K562 treated with DMSO at 1 percent for 4 hours (cell line): ENCODE data around the gene CHST5. TPM values are rescaled to one million over a fixed set of nuclear protein-coding genes. Genes with fewer than 3 reads are reported as not detected.

ENCODE experiments used
- total RNA-seq: library from RNA; unstranded; fragments of 300-600 nt; gene quantifications from 2 replicates; pipeline ENCODE4 v1.2.3, GENCODE V29; 2022; ENCODE audit not compliant: insufficient read depth

CHST5 gene
- total RNA-seq: not detected in 2 replicates

GRCh38 chr16:75535901-75536300 lies at the start of gene CHST5:
Gene CHST5, minus strand, starts transcription at chr16:75536108. Its CDS starts 5,724 bp downstream, at chr16:75530384.

GRCh38 chr16:75566040-75566757 lies 30.3 kb upstream of the CHST5 start, which contains the start of gene GABARAPL2:
Gene GABARAPL2, plus strand, starts transcription at chr16:75566379. Its CDS starts 108 bp downstream, at chr16:75566487.

DNA sequence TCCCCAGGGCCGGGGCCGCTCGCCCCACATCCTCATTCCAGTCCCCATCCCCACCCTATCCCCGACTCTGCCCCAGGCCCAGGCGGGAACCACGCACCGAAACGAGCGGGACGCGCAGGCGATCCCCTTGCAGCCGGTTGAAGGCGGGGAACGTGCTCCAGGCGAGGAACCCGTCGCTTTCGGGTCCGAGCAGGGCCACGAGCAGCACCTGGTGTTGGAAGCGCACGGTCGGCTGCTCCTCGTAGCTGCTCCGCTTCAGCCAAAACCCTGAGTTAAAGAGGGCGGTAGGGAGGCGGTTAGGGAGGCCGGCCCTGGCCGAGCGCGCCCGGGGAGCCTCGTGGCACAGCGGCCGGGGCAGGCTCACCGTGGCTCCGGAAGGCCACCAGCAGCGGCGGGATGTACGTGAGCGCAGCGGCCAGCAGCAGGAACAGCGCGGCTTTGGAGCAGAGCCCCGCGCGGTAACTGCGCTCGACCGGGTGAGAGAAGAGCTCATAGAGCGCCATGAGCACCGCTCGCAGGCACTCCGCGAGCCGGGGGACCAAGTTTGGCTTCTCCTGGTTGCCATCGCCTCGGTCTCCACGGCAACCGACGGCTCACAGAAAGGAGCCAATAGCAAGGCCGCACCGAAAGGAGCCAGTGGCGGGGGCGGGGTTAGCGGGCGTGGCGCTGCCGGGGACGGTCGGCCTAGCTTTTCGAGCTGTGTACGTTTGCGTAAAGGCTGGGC lies 20.0 kb upstream of the CHST5 start, which contains the start of gene TMEM231:
Gene TMEM231 (minus strand): TSS at position 546 of the 724 bp plus-strand sequence. CDS start 43 bp downstream, at position 503.

DNA sequence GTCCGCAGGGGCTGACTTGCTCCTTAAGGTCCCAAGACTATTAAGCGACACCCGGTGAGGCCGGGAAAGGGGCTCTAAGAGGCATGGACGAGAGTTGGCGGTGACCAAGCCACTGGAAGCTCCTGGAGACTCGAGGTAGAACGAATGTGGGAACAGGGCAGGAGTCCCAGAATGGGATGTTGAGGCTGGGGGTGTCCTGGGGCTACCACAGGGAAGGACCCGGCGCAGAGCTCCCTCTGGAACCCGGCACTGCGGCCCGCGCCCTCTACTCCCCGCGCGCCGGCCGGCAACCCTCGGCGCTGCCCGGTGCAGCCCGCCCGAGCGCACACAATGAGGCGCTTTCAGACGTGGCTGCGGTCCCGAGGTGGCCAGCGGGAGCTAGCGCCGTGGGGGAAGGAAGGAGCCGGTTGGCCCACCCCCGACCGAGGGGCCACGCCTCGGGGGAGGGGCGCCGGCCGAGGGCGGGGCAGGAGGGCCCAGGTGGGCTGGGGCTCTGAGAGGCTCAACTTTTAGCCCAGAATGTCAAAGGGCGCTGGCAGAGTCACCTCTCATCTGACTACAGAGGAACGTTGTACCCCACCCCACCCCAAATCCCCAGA lies 40.7 kb downstream of the CHST5 start, which contains the start of gene CHST6:
Gene CHST6 (minus strand): TSS at position 366 of the 599 bp plus-strand sequence. CDS start 15,613 bp downstream, outside the sequence.

Other genes starting within 250 kb of the CHST5 start
- gene CFDP1, start 102.6 kb downstream of the CHST5 start, total RNA-seq: 17.9 and 20.0 TPM in 2 replicates
- 22.9 and 26.7 TPM in 2 replicates for gene TMEM170A, start 71.4 kb downstream of the CHST5 start, total RNA-seq
- gene CHST6, start 40.7 kb downstream of the CHST5 start, total RNA-seq: not detected in 2 replicates
- gene TMEM231, start 20.1 kb upstream of the CHST5 start, total RNA-seq: 4.6 and 8.3 TPM in 2 replicates
- 158 and 169 TPM in 2 replicates for gene GABARAPL2, start 30.3 kb upstream of the CHST5 start, total RNA-seq
- gene ADAT1, start 87.2 kb upstream of the CHST5 start, total RNA-seq: 14.1 and 21.9 TPM in 2 replicates
- 138 and 146 TPM in 2 replicates for gene KARS1, start 111.6 kb upstream of the CHST5 start, total RNA-seq
- gene TERF2IP, start 111.7 kb upstream of the CHST5 start, total RNA-seq: 84.4 and 89.2 TPM in 2 replicates
- gene CPHXL2, start 140.9 kb upstream of the CHST5 start, total RNA-seq: not detected in 2 replicates
- gene DUXB, start 165.4 kb upstream of the CHST5 start, total RNA-seq: not detected in 2 replicates
- not detected in 2 replicates for gene CPHXL, start 190.4 kb upstream of the CHST5 start, total RNA-seq